HG03060 (cell line): ENCODE data around the gene OR8B12.

Source experiments
- ATAC-seq: cut with Tn5 transposase; IDR thresholded peaks from one replicate; pipeline ENCODE4 v1.9.1; 2021; ENCODE audit warnings: low read depth, moderate number of reproducible peaks; ENCODE audit not compliant: unreplicated experiment

The OR8B12 gene, protein sequence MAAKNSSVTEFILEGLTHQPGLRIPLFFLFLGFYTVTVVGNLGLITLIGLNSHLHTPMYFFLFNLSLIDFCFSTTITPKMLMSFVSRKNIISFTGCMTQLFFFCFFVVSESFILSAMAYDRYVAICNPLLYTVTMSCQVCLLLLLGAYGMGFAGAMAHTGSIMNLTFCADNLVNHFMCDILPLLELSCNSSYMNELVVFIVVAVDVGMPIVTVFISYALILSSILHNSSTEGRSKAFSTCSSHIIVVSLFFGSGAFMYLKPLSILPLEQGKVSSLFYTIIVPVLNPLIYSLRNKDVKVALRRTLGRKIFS

DNA sequence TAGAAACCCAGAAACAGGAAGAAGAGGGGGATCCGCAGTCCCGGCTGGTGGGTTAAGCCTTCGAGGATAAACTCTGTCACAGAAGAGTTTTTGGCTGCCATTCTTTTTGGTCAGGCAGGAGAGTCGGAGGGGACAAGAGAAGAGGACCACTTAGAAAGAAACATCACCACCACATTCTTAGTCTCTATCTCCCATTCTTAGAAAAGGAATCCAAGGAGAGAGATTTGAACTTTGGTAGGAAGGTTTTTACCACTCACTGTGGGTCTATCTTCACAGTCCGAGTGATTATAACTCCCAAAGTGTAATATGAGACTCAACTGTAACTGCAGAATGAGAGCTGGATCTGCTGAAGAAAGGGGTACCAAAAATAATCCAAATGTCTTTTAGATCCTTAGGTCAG, at the start of gene OR8B12:
OR8B12 (minus strand) TSS at position 101 of the 400 bp plus-strand sequence; CDS start at position 101, 0 bp downstream.
- ATAC-seq = no peak

DNA sequence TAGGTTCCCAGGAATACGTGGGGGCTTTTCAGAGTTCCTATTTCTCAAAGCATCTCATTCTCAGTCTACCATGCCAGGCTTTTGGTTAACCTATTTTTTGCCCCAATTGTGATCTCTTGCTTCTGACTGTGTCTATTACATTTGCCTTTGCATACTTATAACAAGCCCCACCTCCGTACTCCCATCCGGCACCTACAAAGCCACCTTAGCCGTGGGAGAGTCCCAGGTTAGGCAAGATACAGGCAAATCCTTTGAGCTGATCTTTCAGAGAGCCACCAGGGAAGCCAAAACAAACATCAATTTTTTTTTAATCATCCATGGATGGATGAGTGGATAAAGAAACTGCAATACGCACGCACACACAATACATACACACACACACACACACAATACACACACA, 49.2 kb upstream of the OR8B12 start:
- no peak for ATAC-seq

DNA sequence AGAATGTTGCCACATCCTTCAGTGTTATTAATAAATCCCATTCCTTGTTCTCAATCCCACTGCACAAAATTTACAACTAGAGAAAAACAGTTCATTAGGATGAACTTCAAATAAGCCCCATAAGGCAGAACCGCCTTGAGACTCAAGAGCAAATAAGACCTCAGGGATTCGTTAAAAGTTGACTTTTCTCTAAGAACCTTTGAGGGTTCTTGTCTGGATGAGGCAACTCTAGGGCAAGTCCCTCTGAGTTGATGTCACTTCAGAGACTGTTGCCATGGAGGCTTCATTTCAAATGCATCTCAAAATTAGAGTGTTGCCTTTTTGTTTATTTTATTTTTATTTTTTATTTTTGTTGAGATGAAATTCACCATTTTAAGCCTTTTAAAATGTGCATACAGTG, 48.0 kb upstream of the OR8B12 start:
- ATAC-seq = no peak

DNA sequence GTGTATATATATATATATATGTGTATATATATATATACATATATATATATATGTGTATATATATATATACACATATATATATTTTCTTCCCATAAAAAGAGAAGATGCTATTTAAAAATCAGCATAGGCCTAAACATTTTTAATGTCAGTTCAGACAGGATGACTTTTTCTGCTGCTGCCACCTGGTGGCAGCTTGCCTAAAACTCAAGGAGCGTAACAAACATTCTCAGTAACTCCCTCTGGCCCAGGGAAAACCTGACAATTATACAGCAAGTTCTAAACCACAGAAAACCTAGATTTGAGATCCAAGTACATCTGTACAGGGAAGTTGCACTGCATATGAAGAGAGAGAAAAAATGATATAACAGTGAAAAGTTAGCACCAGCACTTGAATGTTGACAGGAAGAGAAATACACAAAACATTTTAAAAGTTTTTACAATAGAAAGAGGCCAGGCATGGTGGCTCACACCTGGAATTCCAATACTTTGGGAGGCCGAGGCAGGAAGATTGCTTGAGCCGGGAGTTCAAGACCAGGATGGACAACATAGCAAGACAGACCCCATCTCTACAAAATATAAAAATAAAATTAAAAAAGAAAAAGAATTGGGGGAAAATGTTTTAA, 42.9 kb upstream of the OR8B12 start:
- peak; percentile 52 for ATAC-seq

DNA sequence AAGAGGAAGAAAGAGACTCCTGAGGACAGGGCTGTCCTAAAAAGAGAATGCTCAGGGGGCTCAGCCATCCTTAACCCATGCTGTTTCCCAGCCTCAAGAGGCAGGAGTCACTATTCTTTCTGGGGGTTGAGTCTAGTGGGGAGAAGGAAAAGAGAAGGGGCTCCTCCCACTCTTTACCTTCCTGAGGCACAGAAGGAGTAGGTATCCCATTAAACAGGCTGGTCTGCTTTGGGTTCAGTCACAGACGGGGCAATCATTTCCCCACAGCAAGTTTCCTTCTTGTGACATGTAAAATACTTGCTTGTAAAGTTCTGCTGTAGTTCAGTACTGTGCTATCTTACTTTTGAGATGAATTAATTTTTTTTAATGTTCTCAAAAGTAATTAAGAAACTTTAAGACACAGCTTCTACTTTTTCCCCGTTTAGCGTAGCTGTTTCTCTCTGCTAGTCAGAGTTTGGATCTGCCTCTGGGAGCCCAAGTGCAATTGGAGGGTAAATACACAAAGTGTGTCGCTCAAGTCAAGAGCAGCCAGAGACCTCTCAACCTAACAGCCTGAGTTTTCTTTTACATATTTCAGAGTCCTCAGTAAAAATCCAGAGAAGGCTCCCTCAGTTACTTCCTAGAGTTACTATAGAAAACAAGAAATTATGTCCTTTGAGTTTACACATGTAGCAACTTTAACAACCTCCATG, 41.4 kb upstream of the OR8B12 start:
- no peak for ATAC-seq

DNA sequence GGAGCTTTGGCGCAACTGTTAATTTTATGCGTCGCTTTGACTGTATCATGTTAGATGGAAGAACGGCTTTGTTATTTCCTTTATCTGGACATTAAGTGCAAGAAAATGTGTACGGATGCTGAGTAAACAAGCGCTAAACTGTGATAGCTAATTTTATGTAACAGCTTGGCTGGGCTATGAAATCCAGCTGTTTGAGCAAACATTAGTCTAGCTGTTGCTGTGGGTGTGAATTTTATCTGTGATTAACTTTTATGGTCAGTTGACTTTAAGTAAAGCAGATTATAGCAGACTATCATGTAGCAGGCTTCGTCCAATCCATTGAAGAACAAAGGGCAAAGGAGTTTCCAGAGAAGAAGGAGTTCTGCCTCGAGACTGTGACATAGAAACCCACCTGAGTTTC, 40.3 kb upstream of the OR8B12 start:
- ATAC-seq = no peak

DNA sequence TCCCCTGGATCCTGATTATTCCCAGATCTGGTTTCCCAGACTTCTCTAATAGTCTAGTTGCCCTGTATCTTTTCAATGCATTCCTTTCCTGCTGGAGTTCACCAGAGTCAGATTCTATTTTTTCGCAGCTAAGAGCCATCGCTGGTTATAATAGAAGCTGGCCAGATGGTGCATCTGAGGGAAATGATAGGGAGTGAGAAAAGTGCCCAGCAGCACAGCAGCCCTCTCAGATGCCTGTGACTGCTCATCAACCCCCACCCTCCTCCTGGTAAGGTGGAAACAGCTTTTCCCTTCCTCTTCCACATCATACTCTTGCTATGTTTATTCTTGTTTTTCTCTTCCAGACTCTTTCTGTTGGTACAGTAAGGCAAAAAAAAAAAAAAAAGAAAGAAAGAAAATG, 39.1 kb upstream of the OR8B12 start:
- ATAC-seq = no peak

DNA sequence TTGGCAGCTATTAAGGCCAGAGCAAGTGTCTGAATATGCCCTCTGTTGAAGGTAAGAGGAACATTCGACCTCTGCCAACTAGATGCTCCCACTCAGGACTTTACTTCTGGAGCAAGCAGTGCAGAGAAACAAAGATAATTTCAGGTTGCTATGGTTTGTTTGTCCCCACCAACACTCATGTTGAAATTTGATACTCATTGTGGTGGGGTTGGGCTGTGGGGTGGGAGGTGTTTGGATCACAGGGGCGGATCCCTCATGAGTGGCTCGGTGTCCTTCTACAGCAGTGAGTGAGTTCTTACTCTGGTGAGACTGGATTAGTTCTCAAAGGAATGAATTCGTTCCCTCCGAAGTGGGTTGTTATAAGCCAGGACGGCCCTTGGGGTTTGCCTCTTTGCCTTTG, 38.4 kb upstream of the OR8B12 start:
- ATAC-seq = no peak

DNA sequence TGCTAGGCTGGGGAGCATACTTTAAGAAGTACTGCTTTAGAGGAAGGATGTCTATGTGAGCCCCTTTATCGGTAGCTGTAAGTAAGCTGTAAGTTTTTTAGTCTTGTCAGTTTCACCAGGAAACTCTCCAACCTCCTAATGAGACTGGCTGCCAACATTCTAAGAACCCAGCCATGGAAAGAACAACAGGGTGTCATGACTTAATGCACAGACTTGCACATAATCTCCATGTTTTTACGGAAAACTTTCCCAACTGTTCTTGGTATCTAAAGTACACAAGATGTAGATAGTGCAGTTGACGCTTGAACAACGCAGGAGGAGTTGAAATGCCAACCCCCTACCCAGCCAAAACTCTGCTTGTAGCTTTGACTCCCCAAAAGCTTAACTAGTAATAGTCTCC, 35.3 kb upstream of the OR8B12 start:
- no peak for ATAC-seq

DNA sequence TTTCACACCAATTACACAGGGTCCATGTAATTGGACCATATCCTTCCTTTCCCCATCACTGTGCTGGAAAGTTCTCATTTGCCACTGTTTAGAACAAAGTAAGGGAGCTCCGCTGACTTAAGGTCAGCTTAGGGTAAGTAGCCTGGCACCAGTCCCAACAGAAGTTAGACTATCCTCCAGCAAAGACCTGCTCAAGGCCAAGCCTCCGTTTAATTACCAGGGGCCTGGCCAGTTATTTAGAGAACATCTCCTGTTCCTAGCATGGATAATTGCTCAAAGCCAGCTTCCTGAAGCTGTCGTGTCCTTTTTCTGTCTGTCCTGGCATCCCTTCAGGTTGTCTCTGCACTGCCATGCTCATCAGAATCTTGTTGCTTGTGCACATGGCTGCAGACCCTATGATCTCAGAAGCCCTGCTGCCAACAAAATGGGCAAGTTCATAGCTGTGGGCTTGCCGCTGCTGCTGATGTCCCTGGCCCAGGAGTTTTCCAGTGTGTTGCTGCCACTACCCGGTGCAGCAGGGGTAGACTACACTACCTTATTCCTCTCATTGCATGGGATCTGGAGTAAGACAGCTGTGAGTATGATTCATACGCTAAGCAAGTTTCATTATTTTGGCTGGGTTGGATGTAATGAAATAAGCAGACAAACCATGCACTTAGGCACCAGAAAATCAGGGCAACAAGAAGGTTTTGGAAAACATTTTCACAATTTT, 34.4 kb upstream of the OR8B12 start:
- ATAC-seq = no peak

DNA sequence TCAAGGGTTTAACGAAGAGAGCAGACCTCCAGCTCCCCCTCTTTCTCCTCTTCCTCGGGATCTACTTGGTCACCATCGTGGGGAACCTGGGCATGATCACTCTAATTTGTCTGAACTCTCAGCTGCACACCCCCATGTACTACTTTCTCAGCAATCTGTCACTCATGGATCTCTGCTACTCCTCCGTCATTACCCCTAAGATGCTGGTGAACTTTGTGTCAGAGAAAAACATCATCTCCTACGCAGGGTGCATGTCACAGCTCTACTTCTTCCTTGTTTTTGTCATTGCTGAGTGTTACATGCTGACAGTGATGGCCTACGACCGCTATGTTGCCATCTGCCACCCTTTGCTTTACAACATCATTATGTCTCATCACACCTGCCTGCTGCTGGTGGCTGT, 26.7 kb upstream of the OR8B12 start:
- no peak for ATAC-seq

DNA sequence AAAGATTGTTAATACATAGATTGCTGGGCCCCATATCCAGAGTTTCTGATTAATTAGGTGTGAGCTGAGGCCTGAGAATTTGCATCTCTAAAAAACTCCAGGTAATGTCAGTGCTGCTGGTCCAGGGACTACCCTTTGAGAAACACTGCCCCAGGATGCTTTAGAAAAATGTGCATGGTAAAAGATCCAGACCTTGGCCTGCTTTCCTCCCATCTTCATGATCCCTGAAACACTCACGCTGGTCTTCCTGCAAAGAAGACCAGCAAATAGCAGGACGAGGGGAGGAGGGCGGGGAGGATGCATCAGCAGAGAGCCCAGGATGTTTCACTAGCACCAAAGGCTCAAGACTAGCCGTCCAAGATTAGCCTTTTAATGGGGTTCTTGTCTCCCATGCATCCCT, 26.2 kb upstream of the OR8B12 start, which contains the start of gene OR8A1:
OR8A1 (plus strand) TSS at position 301 of the 400 bp plus-strand sequence. CDS start 123 bp downstream, outside the sequence.
- no peak for ATAC-seq

DNA sequence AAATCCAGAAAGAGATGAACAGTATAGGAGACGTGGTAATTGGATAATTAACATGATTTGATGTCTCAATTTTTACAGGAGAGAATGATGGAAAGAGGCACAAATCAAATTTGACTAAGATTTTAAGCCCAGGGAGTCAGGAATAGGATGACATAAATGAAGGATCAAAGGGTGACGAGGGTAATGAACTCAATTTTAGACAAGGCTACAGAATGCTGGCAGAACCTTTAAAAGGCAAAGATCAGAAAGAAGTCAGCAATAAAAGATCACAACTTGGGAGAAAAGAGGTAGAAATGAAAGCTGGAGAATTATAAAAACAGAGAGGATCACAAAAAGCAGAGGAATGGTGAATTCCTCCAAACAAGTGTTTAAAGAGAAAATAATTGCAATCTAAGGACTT, 13.4 kb upstream of the OR8B12 start:
- no peak for ATAC-seq

DNA sequence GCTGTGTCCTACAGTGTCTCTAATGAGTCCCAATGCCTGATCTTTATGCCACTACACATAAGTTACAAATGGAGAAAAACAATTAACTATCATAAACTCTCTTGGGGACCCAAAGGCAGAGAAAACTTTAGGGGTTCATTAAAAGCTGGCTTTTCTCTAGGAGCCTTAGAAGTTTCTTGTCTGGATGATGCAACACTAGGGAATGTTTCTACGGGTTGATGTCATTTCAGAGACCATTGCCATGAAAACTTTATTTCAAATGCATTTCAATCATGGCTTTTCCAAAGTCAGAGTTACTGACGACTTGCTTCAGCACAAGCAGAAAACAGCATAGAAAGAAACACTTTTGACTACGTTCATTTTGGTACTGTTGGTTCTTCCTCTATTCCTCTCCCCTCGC, 8.5 kb upstream of the OR8B12 start:
- ATAC-seq = no peak

DNA sequence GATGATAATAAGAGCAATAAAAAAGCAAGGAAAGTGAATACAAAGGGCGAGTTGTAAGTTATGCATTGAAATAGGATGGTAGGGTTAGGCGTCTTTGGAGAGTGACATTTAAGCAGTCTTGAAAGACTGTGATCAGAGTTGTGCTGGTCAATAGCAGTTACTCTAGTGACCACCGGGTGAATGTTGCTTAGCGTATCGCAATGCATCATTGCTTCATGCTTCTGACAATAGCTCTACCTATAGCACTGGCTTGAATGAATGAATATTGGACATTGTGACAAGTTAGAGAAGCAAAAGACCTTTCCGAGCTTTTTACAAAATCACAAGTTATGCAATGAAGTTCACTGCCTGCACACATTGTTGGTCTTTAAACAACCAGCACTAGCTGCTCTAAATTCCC, 7.7 kb upstream of the OR8B12 start:
- ATAC-seq = no peak

DNA sequence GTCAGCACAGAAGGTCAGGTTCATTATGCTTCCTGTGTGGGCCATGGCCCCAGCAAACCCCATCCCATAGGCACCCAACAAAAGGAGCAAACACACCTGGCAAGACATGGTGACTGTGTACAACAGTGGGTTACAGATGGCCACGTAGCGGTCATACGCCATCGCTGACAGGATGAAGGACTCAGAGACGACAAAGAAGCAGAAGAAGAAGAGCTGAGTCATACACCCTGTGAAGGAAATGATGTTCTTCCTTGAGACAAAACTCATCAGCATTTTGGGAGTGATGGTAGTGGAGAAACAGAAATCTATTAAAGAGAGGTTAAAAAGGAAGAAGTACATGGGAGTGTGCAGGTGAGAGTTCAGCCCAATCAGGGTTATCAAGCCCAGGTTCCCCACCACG, 309 bp downstream of the OR8B12 start:
- ATAC-seq = no peak

DNA sequence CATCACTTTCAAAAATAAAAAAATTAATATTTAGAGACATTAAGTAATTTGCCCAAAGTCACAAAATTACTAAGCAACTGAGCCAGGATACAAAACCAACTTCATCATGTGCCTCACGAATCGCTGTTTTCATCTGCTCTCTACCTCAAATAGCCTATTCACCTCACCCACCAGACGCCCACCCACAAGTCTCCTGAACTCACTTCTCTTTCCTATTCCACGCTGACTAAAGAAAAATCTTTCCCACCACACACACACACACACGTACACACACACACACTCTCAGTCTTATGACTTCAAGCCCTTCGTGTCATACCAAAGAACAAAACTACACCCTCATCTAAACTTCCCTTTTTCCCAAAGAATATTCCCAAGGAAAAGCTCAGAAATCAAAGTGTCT, 2.2 kb downstream of the OR8B12 start:
- no peak for ATAC-seq

DNA sequence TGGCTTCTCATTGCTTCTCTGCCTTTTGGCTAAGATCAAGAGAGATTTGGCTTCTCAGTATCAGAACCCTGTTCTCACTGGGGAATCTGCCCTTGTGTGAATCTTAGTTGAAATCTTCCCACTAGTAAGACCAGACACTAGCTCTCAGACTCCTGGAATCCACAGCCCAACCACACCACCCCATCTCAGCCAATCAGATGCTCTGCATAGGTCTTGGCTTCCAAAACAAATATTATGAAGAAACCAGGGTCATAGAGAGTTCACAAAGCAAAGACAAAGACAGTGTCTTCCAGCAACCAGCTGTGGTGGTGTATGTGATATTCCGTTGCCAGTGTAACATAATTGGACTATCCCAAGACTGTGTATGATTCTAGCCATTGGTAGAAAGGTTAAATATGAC, 5.4 kb downstream of the OR8B12 start:
- no peak for ATAC-seq

DNA sequence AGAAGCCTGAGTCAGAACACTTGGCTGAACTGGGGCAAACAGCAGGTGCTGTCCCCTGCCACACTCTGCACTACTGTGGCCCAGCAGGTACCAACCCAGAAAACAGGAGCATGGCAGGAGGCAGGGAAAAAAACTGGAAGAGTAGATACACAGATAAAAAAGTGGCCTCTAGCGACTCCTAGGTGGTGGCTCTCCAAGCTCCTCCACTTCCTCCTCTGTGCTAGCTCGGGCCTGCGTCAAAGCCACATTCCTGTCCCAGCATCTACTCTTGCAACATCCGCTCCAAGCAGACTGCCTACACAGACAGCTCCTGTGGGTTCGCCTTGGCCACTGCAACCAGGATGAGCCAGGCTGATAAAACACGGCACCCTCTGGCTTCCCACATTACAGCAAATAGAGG, 6.9 kb downstream of the OR8B12 start:
- ATAC-seq = no peak

DNA sequence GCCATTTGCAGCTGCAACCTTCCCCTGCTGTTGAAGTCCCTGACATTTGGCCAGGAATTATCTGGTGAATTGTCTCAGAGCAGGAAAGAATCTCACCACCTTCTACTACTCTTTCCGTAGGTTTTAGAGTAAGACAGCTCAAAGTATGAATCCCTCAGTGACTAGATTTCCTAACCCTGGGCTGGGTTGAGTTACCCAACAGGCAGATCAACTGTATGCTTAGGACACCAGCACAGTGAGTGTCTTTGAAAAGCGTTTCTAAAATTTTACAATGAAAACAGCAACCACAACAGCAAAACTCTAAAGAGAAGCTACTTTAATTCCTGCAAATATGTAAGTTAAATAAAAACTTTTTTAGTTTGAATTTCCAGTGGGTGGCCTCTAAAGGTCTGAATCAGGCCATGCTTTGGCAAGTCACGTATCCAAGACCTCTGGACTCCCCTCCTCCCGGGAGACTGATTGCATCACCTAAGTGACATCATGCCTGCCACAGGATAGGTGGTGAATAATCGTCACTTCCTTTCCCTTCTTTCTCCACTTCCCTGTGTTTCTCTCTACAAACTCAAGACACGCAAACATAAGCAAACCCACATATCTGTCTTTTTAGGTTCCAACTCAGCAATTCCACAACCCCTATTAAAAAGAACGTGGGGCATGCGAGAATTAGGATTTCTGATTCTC, 7.8 kb downstream of the OR8B12 start:
- no peak for ATAC-seq

DNA sequence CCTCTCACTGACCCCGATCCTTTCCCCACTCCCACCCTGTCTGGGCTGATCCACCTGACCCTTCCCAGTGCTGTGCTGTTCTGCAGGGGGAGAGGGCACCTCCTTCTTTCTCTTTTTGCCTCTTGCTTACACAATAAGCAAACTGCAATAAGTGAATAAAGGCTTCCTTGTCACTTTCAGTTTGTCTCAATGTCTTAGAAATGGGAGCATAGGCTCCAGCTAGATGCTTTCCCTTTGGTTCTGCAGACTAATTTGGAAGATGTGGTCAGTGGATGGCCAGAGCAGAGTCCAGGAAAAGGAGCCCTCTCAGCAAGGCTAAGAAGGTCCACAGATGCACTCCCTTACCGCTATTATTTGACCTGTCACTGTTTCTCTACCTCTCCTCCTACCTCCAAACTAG, 9.4 kb downstream of the OR8B12 start:
- no peak for ATAC-seq
